COR-L47 (cell line): Measurements from ENCODE around the gene PTX3.

Experiments
- DNase-seq: peaks from one replicate; lab custom pipeline; 2025; lab: John Stamatoyannopoulos, UW

Gene PTX3

DNA sequence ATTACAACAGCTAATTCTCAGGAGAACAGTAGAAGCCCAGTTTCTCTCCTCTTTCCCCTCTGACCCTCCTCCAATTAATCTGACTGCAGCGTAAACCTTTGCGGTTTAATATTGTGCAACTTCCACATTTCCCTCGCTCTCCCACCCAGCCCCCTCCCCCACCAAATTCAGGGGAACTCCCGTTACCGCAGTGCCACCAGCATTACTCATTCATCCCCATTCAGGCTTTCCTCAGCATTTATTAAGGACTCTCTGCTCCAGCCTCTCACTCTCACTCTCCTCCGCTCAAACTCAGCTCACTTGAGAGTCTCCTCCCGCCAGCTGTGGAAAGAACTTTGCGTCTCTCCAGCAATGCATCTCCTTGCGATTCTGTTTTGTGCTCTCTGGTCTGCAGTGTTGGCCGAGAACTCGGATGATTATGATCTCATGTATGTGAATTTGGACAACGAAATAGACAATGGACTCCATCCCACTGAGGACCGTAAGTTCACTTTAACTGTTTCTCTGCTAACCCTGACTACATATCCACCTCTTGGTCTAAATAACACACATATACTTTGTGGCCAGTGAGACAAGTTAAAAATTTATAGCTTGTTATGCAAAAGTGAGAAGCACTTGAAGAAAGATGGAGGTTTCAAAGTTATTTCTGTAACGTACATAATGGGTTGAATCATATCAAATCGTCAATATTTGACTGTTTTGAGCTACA, at the start of gene PTX3:
TSS of gene PTX3 (plus strand) at position 268 of the 709 bp plus-strand sequence. CDS start at position 352, 84 bp downstream.
- no peak for DNase-seq

DNA sequence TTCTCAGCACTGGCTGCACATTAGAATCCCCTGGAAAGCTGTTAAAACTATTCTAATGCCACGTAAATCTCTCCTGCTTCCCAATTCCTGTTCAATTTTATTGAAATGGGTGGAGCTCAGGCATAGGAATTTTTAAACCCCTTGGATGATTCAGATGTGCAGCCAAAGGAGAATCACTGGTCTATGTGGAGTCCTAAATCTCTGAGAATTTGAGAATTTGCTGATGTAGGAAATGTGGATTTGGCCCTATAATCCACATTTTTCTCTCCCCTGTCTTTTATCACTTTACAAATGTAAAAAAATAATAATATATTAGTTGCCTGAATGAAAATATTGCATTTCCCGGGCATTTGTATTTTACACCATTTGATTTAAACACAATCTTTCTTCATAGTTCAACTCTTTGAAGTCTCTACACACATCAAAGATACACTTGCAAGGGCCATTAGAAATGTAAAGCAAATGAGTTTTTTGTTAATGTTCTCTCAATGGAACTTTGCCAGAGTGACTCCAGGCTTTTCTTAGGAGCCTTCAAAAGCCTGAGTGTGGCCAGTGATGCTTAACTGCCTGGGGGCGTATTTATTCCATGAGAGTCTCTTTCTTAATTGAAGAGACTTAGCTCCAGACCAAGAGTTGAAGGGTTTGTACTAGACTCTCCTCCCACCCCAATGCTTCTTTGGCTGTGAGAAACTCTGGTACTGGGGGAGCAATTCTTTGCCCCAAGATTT, 48.8 kb upstream of the PTX3 start:
- no peak for DNase-seq

- DNase-seq = no peak
Observed at GRCh38 chr3:157388976-157389375, 47.7 kb upstream of the PTX3 start.

DNA sequence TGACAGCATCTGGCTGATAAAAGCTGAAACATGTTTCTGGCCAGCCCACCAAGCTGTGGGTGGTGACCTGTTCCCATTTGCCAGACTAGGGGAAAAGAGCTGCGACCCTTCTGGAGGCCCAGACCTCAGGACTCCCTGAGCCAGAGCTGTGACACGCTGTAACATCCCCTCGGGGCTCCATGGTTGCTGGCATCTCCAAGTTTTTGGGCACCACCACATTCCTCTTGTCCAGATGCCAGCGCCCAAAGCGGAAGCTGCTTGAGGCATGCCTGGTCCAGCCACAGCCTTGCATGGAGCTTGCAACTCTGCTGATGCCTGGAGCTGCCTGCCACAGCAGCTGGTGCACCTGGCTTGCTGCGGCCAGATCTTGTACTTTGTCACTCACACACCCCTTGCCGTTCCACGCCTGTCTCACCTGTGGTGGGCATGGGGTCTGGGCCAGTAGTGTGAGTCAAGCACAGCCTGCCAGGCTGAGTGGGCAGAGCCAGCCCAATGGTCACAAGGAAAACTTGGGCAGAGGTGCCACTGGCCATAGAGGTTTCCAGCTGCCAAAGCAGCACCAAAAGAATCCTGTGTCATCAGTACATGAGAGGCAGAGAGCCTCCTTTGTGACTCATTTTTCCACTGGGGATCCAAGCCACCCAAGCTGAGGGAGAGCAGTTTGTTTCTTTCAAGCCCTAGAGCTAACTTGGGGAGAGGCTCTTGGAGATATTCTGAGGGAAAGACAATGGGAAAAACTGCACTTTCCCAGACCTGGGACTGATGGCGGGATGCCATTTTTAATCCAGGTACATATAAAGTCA, 45.7 kb upstream of the PTX3 start:
- no peak for DNase-seq

DNA sequence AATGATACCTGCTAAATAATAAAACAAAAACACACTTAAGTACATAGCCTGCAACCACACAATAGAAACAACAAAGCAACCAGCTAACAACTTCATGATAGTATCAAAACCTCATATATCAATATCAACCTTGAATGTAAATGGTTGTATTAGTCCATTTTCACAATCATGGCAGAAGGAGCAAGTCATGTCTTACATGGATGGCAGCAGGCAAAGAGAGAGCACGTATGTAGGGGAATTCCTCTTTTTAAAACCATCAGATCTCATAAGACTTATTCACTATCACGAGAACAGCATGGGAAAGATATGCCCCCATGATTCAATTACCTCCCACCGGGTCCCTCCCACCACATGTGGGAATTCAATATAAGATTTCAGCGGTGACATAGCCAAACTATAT, 44.5 kb upstream of the PTX3 start:
- no peak for DNase-seq

DNA sequence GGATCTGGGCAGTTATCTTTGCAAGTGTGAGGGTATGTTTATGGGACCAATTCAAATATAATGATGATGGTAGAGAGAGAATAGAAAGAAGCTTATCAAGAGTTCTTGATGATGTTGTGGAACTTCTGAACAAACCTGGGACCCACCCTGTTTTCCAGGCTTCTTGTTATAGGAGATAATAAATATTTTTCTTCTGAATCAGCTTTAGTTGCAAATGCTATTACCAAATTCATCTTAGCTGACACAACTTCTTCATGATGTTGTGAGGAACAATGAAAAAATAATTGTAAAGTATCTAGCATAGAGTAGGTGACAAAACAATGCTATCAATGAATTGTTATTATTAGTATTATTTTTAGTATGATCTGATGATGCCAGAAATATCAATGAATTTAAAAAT, 43.5 kb upstream of the PTX3 start:
- DNase-seq = no peak

DNA sequence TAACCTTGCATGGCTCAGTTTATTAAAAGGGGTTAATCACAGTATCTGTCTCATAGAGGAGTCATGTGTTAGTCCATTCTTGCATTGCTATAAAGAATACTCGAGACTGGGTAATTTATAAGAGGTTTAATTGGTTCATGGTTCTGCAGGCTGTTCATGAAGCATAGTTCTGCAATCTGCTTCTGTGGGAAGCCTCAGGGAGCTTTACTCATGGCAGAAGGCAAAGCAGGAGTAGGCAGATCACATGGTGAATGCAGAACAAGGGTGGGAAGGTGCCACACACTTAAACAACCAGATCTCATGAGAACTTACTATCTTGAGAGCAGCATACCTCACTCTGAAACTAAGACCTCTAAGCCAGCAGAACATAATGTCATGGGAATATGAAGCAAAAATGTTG, 42.2 kb upstream of the PTX3 start:
- no peak for DNase-seq

GRCh38 chr3:157398598-157398997, 38.1 kb upstream of the PTX3 start:
- DNase-seq = no peak

DNA sequence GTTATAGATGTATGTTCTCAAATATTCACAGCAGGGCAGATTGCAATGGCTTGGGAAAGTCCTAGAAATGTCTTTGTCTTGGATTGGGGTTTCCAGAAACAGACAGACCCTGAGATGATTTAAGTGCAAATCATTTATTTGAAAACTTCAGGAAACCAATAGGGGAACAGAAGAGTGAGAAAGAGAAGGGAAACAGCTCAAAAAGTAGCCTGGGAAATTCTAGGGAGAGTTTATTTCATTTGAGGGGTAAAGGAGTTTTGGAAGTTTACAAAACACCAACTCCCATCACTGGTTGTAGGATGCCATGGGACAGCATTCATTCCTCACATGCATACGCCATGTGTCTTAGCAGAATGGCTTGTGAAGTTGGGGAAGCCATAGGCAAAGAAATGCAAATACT, 32.3 kb upstream of the PTX3 start:
- DNase-seq = no peak

DNA sequence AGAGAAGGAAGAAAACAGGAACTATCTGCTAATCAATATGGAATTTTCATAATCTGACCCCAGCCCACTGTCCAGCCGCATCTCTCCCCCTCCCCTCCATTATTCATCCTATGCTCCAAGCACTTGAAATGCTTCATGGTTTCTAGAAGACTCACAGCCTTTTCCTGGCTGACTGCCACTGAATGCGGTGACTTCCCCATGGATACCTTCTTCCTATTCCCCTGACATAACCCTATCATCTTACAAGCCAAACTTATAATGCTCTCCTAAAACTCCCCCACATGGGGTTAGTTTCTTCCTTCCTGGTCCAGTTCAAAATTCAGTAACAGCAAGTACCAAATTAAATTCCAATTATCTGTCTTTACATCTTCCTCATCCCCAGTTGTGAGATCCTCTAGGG, 31.2 kb upstream of the PTX3 start:
- no peak for DNase-seq

DNA sequence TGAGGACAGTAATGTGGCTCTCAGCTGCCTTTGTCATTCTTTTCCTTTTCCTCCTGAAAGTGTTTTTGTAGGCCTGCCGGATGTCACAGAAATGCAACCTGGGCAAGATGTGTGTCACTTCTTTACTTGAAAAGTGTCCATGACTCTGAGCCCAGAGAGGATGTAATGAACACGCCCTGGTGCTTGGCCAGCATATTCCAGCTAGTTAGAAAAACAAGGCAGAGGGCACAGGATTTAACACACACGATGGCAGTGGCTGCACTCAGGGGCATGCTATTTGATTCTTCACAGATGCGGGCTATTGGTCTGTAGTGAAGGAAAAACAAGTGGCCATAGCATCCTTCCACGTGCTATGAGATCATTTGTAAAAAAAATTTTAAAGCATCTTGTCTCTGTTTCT, 30.3 kb upstream of the PTX3 start:
- DNase-seq = no peak

GRCh38 chr3:157407769-157408168, 28.9 kb upstream of the PTX3 start:
- no peak for DNase-seq

DNA sequence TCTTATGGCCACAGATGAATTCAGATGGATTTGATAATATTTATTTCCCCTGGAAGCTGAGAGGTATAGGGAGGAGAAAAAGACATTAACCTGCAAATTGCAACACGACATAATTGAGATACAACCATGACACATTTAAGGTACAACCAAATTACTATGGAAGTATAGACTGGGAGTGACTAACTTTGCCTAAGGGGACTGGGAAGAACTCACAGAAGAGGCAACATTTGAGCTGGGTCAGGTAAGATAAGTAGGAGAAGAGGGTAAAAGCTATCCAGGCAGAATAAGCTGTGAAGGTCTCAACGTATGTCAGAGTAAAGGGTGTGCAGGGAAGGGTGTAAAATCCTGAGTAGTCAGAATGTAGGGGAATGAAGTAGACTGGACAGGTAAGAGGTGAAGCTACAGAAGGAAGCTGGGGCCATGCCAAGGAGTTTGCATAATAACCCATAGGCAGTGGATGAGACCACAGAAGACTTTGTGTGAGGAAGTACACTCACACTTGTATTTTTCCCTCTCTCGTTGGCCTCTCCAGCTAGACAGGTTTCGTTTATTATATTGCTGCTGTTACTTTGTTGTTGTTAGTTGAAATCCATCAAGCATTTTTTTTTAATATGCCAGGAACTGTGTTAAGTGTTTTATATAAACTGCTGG, 28.0 kb upstream of the PTX3 start:
- no peak for DNase-seq

DNA sequence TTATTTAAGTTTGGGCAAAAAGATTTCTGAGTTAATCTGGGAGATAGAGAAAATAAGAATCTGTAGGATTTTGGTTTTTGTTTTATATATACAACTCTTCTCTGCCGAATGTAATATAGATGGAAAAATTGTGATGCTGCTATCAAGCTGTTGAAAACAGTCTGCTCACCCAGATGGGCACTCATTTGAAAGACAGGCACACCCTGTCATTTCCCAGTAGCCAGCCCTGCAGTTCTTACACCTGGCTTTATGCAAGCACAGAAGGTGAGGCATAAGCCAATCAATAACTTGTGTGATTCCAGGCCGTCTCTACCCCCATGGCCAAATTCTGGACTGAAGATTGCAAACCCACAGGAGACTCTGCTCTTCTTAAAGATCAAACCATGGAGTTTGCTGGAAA, 27.1 kb upstream of the PTX3 start:
- DNase-seq = no peak

DNA sequence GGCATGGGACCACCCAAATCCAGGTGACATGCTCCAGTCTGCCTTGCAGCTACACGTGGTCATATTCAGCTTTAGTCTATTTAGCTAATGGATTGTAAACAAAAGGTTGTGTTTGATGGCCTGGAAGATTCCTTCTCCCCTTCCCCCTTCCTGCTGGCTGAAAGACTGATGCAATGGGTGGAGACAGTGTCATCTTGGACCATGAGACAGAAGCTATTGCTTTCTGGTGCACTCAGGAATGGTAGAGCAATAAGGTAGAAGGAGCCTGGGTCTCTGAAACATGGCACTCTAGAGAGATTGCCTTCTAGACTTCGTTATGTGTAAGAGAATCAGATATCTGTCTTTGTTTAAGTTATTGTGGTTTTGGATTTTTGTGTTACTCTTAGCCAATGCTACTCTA, 25.7 kb upstream of the PTX3 start:
- DNase-seq = no peak

DNA sequence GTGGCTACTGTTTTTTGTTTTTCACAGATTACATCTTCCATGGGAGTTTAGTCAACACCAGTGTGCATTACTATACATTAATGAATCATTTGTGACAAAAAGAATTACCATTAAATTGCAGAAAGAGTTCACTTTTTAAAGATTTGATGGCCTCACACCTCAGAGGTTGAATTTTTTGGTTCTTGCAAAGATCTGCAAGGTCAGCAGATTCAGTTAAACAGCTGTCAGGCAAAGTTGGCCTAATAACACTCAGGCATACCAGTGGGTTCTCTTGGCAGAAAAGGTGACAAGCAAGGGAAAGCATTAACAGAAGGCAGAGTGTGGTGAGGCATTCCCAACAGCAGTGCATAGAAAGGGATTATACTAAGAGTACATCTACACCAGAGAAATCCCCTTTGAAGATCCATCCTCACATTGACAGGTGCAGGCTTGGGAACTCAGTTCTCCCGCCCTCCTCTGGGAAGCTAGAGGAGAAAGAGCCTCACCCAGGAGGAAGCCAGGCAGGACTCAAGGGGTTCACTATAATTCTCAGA, 24.3 kb upstream of the PTX3 start:
- no peak for DNase-seq

DNA sequence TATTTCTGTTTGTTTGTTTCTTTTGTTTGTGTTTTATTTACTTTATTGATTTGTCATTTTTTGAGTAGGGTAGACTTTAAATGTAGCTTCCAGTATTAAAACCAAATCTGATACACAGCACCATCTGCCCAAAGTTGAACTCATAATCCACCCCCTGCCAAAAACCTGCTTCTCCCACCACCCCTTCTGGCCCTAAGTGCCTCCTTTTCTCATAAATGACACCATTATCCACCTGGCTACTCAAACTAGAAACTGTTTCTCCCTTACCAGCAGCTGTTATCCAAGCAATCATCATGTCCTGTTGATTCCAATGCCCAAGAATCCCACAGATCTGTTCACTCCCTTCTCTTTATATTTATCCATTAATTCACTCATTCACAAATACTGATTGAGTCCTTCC, 21.8 kb upstream of the PTX3 start:
- DNase-seq = no peak

- no peak for DNase-seq
Observed at GRCh38 chr3:157416347-157417087, 20.1 kb upstream of the PTX3 start.

DNA sequence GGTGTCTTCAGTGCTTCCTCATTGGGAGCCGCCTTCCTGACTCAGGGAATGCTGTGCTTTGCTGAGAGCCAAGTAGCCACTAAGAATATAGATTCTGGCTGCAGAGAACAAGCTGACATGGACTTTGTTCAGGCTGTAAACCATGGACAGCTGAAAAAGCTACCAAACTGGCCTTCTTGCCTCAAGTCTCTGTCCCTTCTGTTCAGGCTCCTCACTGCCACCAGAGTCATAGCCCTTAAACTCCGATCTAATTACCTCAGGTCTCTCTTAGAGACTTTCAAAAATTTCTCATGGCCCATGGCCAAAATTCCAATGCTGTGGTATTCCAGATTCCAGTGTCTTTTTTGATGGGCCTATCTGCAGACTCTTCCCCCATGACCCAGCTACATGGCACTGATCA, 19.4 kb upstream of the PTX3 start:
- no peak for DNase-seq

GRCh38 chr3:157418104-157418503, 18.5 kb upstream of the PTX3 start:
- no peak for DNase-seq

DNA sequence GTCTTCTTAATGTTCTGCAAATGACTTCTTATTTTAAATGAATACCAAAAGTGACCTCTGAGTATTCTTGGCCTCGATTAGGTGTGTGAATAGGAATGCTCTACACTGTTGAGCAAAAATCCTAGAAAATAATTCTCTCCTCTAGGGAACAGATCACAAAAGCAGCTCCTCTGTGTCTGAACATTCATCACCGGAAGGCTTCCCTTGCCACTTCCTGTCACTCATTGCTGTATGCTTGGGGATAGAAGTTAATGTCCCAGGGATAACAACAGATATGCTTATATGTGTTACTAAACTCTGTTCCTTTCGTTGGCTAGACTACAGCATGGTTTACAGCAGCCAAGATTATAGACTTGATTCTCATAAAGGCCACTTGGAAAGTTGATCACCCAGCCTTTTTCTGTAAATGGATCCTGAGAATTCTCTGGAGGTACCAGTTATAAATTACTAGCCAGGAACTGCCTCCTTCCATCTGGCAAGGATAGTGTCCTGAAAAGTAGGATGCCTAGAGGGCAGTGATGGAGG, 16.0 kb upstream of the PTX3 start:
- no peak for DNase-seq
